Parathyroid adenoma (tissue), 2 donors: ENCODE data around the gene BRMS1L.
A peak's percentile ranks its signal among the peaks of the same experiment; 100 is the strongest.

Experiments
- H2AFZ ChIP-seq: fragments of 300-600 bp; sonication (generic); one replicate; pipeline ENCODE4 v1.7.0; 2017; ENCODE audit warnings: antibody characterized with exemption, mild to moderate bottlenecking
- H3K27ac ChIP-seq: fragments of 300-600 bp; sonication (generic); one replicate; pipeline ENCODE4 v1.7.0; 2017
- H3K27me3 ChIP-seq: fragments of 300-600 bp; sonication (generic); one replicate; pipeline ENCODE4 v1.7.0; 2017; ENCODE audit warnings: low read length; ENCODE audit not compliant: control insufficient read depth, insufficient read depth
- H3K36me3 ChIP-seq: fragments of 300-600 bp; sonication (generic); one replicate; pipeline ENCODE4 v1.7.0; 2017; ENCODE audit warnings: low read length; ENCODE audit not compliant: control insufficient read depth, insufficient read depth
- H3K4me1 ChIP-seq: fragments of 300-600 bp; sonication (generic); one replicate; pipeline ENCODE4 v1.7.0; 2017; ENCODE audit warnings: control low read depth
- H3K4me2 ChIP-seq: fragments of 300-600 bp; sonication (generic); one replicate; pipeline ENCODE4 v1.7.0; 2017; ENCODE audit warnings: low read length
- H3K4me3 ChIP-seq: fragments of 300-600 bp; sonication (generic); one replicate; pipeline ENCODE4 v1.7.0; 2017; ENCODE audit warnings: low read depth, low read length
- H3K79me2 ChIP-seq: fragments of 300-600 bp; sonication (generic); one replicate; pipeline ENCODE4 v1.7.0; 2017; ENCODE audit warnings: control low read depth
- H3K9ac ChIP-seq: fragments of 300-600 bp; sonication (generic); one replicate; pipeline ENCODE4 v1.7.0; 2017; ENCODE audit warnings: mild to moderate bottlenecking
- H3K9me3 ChIP-seq: fragments of 300-600 bp; sonication (generic); one replicate; pipeline ENCODE4 v1.7.0; 2017; ENCODE audit warnings: low read length; ENCODE audit not compliant: control insufficient read depth
- CTCF ChIP-seq: fragments of 300-600 bp; sonication (generic); IDR thresholded peaks from one replicate; pipeline ENCODE4 v1.7.0; 2017; ENCODE audit warnings: antibody characterized with exemption, mild to moderate bottlenecking
- donor health status: primary hyperparathyroidism.

BRMS1L gene

GRCh38 chr14:35883677-35884293 lies 57.6 kb downstream of the BRMS1L start:
- Histone ChIP-seq H3K36me3 (no peaks in the 10 kb centered on the region), H3K4me1 (no peaks in the 10 kb centered on the region), H3K9ac (no peak overlapping the region), H3K9me3 (no peaks in the 10 kb centered on the region), H3K27ac (no peak overlapping the region), H3K4me3 (no peak overlapping the region), H3K4me2 (no peak overlapping the region), H3K79me2 (no peaks in the 10 kb centered on the region), H2AFZ (no peak overlapping the region), H3K27me3 (no peaks in the 10 kb centered on the region)
- TF ChIP-seq CTCF = peak; percentile 16

- Histone ChIP-seq H3K27me3 (no peaks in the 10 kb centered on the region), H3K36me3 (no peaks in the 10 kb centered on the region), H3K4me1 (no peaks in the 10 kb centered on the region), H3K9ac (no peak overlapping the region), H3K4me2 (no peak overlapping the region), H2AFZ (no peak overlapping the region), H3K4me3 (no peak overlapping the region), H3K27ac (no peak overlapping the region), H3K79me2 (no peaks in the 10 kb centered on the region), H3K9me3 (no peaks in the 10 kb centered on the region)
- TF ChIP-seq CTCF = no peak
These were observed 64.2 kb downstream of the BRMS1L start for GRCh38 chr14:35890308-35890707.

- Histone ChIP-seq H3K4me2 (no peak overlapping the region), H3K4me1 (no peaks in the 10 kb centered on the region), H3K27ac (no peak overlapping the region), H3K27me3 (no peaks in the 10 kb centered on the region), H3K36me3 (no peaks in the 10 kb centered on the region), H3K4me3 (no peak overlapping the region), H3K9me3 (no peaks in the 10 kb centered on the region), H3K79me2 (no peaks in the 10 kb centered on the region), H2AFZ (no peak overlapping the region), H3K9ac (no peak overlapping the region)
- no peak for TF ChIP-seq CTCF
These were observed 69.1 kb downstream of the BRMS1L start for GRCh38 chr14:35895256-35895655.

GRCh38 chr14:35897616-35898111 lies 71.5 kb downstream of the BRMS1L start:
- Histone ChIP-seq H3K4me3 (no peak overlapping the region), H3K4me2 (no peak overlapping the region), H3K79me2 (no peaks in the 10 kb centered on the region), H3K27me3 (no peaks in the 10 kb centered on the region), H3K4me1 (no peaks in the 10 kb centered on the region), H3K36me3 (no peaks in the 10 kb centered on the region), H2AFZ (no peak overlapping the region), H3K27ac (no peak overlapping the region), H3K9ac (no peak overlapping the region), H3K9me3 (no peaks in the 10 kb centered on the region)
- TF ChIP-seq CTCF = no peak

- Histone ChIP-seq H3K27ac (no peak overlapping the region), H3K9ac (no peak overlapping the region), H3K4me1 (no peaks in the 10 kb centered on the region), H3K4me2 (no peak overlapping the region), H3K4me3 (no peak overlapping the region), H3K79me2 (no peaks in the 10 kb centered on the region), H3K27me3 (no peaks in the 10 kb centered on the region), H3K36me3 (no peaks in the 10 kb centered on the region), H2AFZ (no peak overlapping the region), H3K9me3 (no peaks in the 10 kb centered on the region)
- TF ChIP-seq CTCF = no peak
These were observed 72.2 kb downstream of the BRMS1L start for GRCh38 chr14:35898217-35898775.
